Liver (tissue), 9 donors: ENCODE data around the gene APOBEC3A. TPM values are rescaled to one million over a fixed set of nuclear protein-coding genes. Genes with fewer than 3 reads are reported as not detected.

Source experiments
- DNase-seq: peaks from one replicate; pipeline ENCODE4 v3.0.0-alpha.2; 2017; ENCODE audit warnings: low spot score
- H3K27ac ChIP-seq, 2 donors: one replicate each; pipeline ENCODE4 v1.7.0; 2013; ENCODE audit warnings: inconsistent platforms in 2 of 2, low read length in 2 of 2, control low read depth in 1 of 2, low read depth in 1 of 2, mild to moderate bottlenecking in 1 of 2
- H3K27me3 ChIP-seq, 4 donors: one replicate each; pipeline versions ENCODE4 v1.6.1 to v1.7.0; 2013; ENCODE audit warnings: low read length in 3 of 4, inconsistent platforms in 1 of 4, mild to moderate bottlenecking in 1 of 4, moderate library complexity in 1 of 4; ENCODE audit not compliant: control insufficient read depth in 4 of 4, insufficient read depth in 4 of 4
- H3K36me3 ChIP-seq, 4 donors: one replicate each; pipeline versions ENCODE4 v1.6.1 to v1.7.0; 2013; ENCODE audit warnings: low read length in 3 of 4, mild to moderate bottlenecking in 3 of 4, low read depth in 1 of 4, moderate library complexity in 1 of 4; ENCODE audit not compliant: control insufficient read depth in 4 of 4, insufficient read depth in 3 of 4
- H3K4me1 ChIP-seq, 4 donors: one replicate each; pipeline versions ENCODE4 v1.6.1 to v1.7.0; 2013; ENCODE audit warnings: low read length in 3 of 4, mild to moderate bottlenecking in 3 of 4, moderate library complexity in 1 of 4; ENCODE audit not compliant: control insufficient read depth in 4 of 4, insufficient read depth in 4 of 4
- H3K4me3 ChIP-seq, 3 donors: one replicate each; pipeline versions ENCODE4 v1.6.1 to v1.7.0; 2013; ENCODE audit warnings: low read length in 3 of 3, control low read depth in 1 of 3, low read depth in 1 of 3, mild to moderate bottlenecking in 1 of 3
- H3K9ac ChIP-seq, 2 donors: one replicate each; pipeline ENCODE4 v1.7.0; 2013; ENCODE audit warnings: low read length in 2 of 2, mild to moderate bottlenecking in 2 of 2, moderate library complexity in 2 of 2, control low read depth in 1 of 2, low read depth in 1 of 2
- H3K9me3 ChIP-seq, 4 donors: one replicate each; pipeline versions ENCODE4 v1.6.1 to v1.7.0; 2013; ENCODE audit warnings: low read length in 3 of 4; ENCODE audit not compliant: control insufficient read depth in 4 of 4
- EGR1 ChIP-seq, 2 donors: IDR thresholded peaks; 2 replicates each; pipeline ENCODE4 v1.6.1; 2016 to 2018; ENCODE audit warnings: antibody characterized with exemption in 2 of 2, low read depth in 2 of 2
- FOXA1 ChIP-seq: IDR thresholded peaks from 2 replicates; pipeline ENCODE4 v1.6.1; 2016; ENCODE audit warnings: antibody characterized with exemption
- FOXA2 ChIP-seq: IDR thresholded peaks from 2 replicates; pipeline ENCODE4 v1.6.1; 2016; ENCODE audit warnings: antibody characterized with exemption
- GABPA ChIP-seq, 2 donors: IDR thresholded peaks in 1 of 2; conservative IDR thresholded peaks in 1 of 2; 2 replicates each; pipeline ENCODE4 v1.6.1; 2016; ENCODE audit warnings: antibody characterized with exemption in 2 of 2, mild to moderate bottlenecking in 1 of 2, moderate library complexity in 1 of 2
- HNF4A ChIP-seq, 2 donors: conservative IDR thresholded peaks; 2 replicates each; pipeline ENCODE4 v1.6.1; 2016; ENCODE audit warnings: antibody characterized with exemption in 2 of 2, mild to moderate bottlenecking in 2 of 2
- HNF4G ChIP-seq: IDR thresholded peaks from 2 replicates; pipeline ENCODE4 v1.6.1; 2016; ENCODE audit warnings: antibody characterized with exemption
- JUND ChIP-seq, 2 donors: IDR thresholded peaks; 2 replicates each; pipeline ENCODE4 v1.6.1; 2016; ENCODE audit warnings: antibody characterized with exemption in 2 of 2
- NR2F2 ChIP-seq: IDR thresholded peaks from 2 replicates; pipeline ENCODE4 v1.6.1; 2016; ENCODE audit warnings: antibody characterized with exemption
- RAD21 ChIP-seq, 2 donors: IDR thresholded peaks; 2 replicates each; pipeline ENCODE4 v1.6.1; 2016; ENCODE audit warnings: antibody characterized with exemption in 2 of 2, mild to moderate bottlenecking in 2 of 2
- RXRA ChIP-seq, 2 donors: IDR thresholded peaks; 2 replicates each; pipeline ENCODE4 v1.6.1; 2017 to 2018; ENCODE audit warnings: antibody characterized with exemption in 2 of 2, mild to moderate bottlenecking in 1 of 2
- SP1 ChIP-seq: IDR thresholded peaks from 2 replicates; pipeline ENCODE4 v1.6.1; 2018; ENCODE audit warnings: antibody characterized with exemption, mild to moderate bottlenecking
- TAF1 ChIP-seq: conservative IDR thresholded peaks from 2 replicates; pipeline ENCODE4 v1.6.1; 2016; ENCODE audit warnings: antibody characterized with exemption, mild to moderate bottlenecking
- YY1 ChIP-seq: IDR thresholded peaks from 2 replicates; pipeline ENCODE4 v1.6.1; 2016; ENCODE audit warnings: antibody characterized with exemption, mild to moderate bottlenecking
- WGBS: extraction: QIAGEN DNeasy Blood & Tissue Kit; methylation state at CpG from one replicate; pipeline ENCODE4 v1.1.7; 2013; 5-methylcytosine and 5-hydroxymethylcytosine counted together
- polyA plus RNA-seq, 2 donors: library from polyadenylated mRNA; stranded (reverse) in 1 of 2; unstranded in 1 of 2; fragments of 200-250 nt in 1 of 2; fragments of >200 nt in 1 of 2; fragmentation: Nextera tagmentation in 1 of 2; extraction: Ambion mirVana in 1 of 2; gene quantifications; one replicate each; pipeline versions ENCODE4 v1.2.1 to v1.2.3, GENCODE V29; 2013 to 2015
- total RNA-seq, 2 donors: library from RNA; depleted of rRNA; stranded (reverse); fragments of >200 nt; gene quantifications; one replicate each; pipeline ENCODE4 v1.2.3, GENCODE V29; 2014
- TF ChIP-seq, protein P1 (sequence below): fragments of 150-350 bp; IDR thresholded peaks from 2 replicates; pipeline ENCODE4 v1.5.1; 2017; ENCODE audit warnings: improper control_type of control experiment, low read depth, low read length; ENCODE audit not compliant: missing input control
- TF ChIP-seq, protein P2 (sequence below): IDR thresholded peaks from 2 replicates; pipeline ENCODE4 v1.6.1; 2016; ENCODE audit warnings: antibody characterized with exemption
- TF ChIP-seq, protein P3 (sequence below): IDR thresholded peaks from 2 replicates; pipeline ENCODE4 v1.6.1; 2016; ENCODE audit warnings: antibody characterized with exemption
- TF ChIP-seq, protein P4 (sequence below): IDR thresholded peaks from 2 replicates; pipeline ENCODE4 v1.6.1; 2016; ENCODE audit warnings: antibody characterized with exemption, mild to moderate bottlenecking
- donor health status: healthy.
- donor health status: healthy.
- donor health status: healthy.
- donor health status: healthy.
- donor health status: healthy.

The APOBEC3A gene
- total and polyA plus RNA-seq, 4 donors, result 0.26 to 8.7 (median 4.6) TPM

DNA sequence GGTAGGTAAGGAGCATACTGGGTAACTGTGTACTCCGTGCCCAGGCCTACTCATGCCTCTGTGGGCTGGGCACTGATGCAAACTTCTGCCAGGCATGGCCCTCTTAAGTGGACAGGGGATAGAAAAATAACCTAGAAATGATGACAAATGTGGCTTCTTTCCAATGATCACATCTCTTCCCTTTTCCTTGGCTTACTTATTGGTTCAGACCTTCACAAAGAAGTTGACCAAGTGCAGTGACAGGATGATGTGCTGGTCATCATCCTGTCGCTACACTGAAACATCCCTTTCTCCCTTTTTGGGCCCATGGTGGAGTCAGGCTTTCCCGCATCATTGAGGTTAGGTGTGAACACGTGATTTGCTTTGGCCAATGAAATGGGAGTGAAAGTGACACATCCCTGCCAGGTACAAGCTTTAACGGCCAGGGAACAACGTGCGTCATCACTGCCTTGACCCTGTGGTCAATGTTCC is 31.8 kb upstream of the APOBEC3A start:
- Histone ChIP-seq H3K27ac (no peak overlapping the region), H3K9me3 (no peaks in the 10 kb centered on the region), H3K4me1 (peaks cover 7 to 17% (median 16%) of the 10 kb centered on the region in 4 donors), H3K36me3 (no peaks in the 10 kb centered on the region), H3K9ac (no peak overlapping the region), H3K4me3 (no peak overlapping the region), H3K27me3 (peaks cover 0 to 4% (median 1%) of the 10 kb centered on the region in 4 donors)
- 85% methylated on average over 7 of the region's 7 CpGs for WGBS
- no peak for DNase-seq
- TF ChIP-seq EGR1 (IDR thresholded peaks at IDR 0.05; ENCODE audit: low read depth in 2 of 2) (no peak), RAD21 (IDR thresholded peaks at IDR 0.05) (no peak), YY1 (no peak), HNF4G (no peak), RXRA (IDR thresholded peaks at IDR 0.05) (no peak), SP1 (no peak), JUND (IDR thresholded peaks at IDR 0.05) (no peak), FOXA2 (no peak), GABPA (IDR thresholded peaks at IDR 0.05 in 1 of 2, conservative IDR thresholded peaks at IDR 0.05 in 1 of 2) (no peak), FOXA1 (no peak), NR2F2 (no peak)
- TF ChIP-seq, protein P1, sequence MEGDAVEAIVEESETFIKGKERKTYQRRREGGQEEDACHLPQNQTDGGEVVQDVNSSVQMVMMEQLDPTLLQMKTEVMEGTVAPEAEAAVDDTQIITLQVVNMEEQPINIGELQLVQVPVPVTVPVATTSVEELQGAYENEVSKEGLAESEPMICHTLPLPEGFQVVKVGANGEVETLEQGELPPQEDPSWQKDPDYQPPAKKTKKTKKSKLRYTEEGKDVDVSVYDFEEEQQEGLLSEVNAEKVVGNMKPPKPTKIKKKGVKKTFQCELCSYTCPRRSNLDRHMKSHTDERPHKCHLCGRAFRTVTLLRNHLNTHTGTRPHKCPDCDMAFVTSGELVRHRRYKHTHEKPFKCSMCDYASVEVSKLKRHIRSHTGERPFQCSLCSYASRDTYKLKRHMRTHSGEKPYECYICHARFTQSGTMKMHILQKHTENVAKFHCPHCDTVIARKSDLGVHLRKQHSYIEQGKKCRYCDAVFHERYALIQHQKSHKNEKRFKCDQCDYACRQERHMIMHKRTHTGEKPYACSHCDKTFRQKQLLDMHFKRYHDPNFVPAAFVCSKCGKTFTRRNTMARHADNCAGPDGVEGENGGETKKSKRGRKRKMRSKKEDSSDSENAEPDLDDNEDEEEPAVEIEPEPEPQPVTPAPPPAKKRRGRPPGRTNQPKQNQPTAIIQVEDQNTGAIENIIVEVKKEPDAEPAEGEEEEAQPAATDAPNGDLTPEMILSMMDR, result no peak
- TF ChIP-seq, protein P2, sequence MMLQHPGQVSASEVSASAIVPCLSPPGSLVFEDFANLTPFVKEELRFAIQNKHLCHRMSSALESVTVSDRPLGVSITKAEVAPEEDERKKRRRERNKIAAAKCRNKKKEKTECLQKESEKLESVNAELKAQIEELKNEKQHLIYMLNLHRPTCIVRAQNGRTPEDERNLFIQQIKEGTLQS, result no peak
- TF ChIP-seq, protein P3, sequence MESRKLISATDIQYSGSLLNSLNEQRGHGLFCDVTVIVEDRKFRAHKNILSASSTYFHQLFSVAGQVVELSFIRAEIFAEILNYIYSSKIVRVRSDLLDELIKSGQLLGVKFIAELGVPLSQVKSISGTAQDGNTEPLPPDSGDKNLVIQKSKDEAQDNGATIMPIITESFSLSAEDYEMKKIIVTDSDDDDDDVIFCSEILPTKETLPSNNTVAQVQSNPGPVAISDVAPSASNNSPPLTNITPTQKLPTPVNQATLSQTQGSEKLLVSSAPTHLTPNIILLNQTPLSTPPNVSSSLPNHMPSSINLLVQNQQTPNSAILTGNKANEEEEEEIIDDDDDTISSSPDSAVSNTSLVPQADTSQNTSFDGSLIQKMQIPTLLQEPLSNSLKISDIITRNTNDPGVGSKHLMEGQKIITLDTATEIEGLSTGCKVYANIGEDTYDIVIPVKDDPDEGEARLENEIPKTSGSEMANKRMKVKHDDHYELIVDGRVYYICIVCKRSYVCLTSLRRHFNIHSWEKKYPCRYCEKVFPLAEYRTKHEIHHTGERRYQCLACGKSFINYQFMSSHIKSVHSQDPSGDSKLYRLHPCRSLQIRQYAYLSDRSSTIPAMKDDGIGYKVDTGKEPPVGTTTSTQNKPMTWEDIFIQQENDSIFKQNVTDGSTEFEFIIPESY, result no peak

DNA sequence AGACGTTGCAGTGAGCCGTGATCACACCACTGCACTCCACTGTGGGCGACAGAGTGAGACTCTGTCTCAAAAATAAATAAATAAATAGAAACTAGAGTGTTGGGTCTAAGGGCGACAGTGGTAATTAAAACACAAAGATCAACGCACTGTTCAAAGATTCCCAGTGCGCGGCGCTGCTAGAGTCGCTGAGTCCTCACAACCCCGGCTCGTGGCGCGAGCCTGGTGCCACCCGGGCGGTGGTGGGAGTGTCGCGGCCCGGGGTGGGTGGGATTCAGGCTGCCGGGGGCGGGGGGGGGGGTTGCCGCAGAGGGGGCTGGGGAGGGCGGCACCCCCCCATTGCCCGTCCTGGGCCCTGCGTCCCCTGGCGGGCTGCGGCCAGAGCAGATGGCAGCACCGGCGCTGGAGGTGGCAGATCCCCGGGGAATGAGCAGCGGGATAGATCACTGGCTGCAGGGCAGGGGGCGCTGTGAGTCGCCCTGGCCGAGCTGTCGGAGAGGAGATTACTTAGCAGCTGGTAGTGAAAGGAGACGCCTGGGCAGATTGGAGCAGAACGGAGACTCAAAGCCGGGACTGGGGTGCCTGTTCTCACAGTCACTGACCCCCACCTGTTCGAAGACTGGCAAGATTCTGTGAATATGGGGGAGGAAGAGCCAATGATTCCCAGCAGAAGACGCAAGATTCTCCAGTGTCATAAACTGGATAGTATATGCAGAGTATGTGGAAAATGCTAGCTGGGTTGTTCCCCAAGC is 30.2 kb upstream of the APOBEC3A start:
- Histone ChIP-seq H3K27ac (no peak overlapping the region), H3K27me3 (peaks cover 0 to 4% (median 1%) of the 10 kb centered on the region in 4 donors), H3K9ac (no peak overlapping the region), H3K4me3 (peak overlapping the region in 1 of 3 donors; percentile 10), H3K4me1 (peaks cover 7 to 17% (median 16%) of the 10 kb centered on the region in 4 donors), H3K36me3 (no peaks in the 10 kb centered on the region), H3K9me3 (no peaks in the 10 kb centered on the region)
- 15% methylated on average over 39 of the region's 39 CpGs for WGBS
- DNase-seq, result peak; percentile 68
- TF ChIP-seq HNF4A (conservative IDR thresholded peaks at IDR 0.05) (no peak), HNF4G (no peak), FOXA2 (no peak), JUND (IDR thresholded peaks at IDR 0.05) (no peak), NR2F2 (no peak), YY1 (no peak), FOXA1 (no peak), GABPA (IDR thresholded peaks at IDR 0.05 in 1 of 2, conservative IDR thresholded peaks at IDR 0.05 in 1 of 2) (no peak), SP1 (no peak), RXRA (IDR thresholded peaks at IDR 0.05) (no peak), TAF1 (no peak), RAD21 (IDR thresholded peaks at IDR 0.05) (peak; percentile 40 to 63), EGR1 (IDR thresholded peaks at IDR 0.05; ENCODE audit: low read depth in 2 of 2) (no peak)
- TF ChIP-seq, protein P1, result peak; percentile 38
- TF ChIP-seq, protein P4, sequence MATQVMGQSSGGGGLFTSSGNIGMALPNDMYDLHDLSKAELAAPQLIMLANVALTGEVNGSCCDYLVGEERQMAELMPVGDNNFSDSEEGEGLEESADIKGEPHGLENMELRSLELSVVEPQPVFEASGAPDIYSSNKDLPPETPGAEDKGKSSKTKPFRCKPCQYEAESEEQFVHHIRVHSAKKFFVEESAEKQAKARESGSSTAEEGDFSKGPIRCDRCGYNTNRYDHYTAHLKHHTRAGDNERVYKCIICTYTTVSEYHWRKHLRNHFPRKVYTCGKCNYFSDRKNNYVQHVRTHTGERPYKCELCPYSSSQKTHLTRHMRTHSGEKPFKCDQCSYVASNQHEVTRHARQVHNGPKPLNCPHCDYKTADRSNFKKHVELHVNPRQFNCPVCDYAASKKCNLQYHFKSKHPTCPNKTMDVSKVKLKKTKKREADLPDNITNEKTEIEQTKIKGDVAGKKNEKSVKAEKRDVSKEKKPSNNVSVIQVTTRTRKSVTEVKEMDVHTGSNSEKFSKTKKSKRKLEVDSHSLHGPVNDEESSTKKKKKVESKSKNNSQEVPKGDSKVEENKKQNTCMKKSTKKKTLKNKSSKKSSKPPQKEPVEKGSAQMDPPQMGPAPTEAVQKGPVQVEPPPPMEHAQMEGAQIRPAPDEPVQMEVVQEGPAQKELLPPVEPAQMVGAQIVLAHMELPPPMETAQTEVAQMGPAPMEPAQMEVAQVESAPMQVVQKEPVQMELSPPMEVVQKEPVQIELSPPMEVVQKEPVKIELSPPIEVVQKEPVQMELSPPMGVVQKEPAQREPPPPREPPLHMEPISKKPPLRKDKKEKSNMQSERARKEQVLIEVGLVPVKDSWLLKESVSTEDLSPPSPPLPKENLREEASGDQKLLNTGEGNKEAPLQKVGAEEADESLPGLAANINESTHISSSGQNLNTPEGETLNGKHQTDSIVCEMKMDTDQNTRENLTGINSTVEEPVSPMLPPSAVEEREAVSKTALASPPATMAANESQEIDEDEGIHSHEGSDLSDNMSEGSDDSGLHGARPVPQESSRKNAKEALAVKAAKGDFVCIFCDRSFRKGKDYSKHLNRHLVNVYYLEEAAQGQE, result no peak
- TF ChIP-seq, protein P2, result no peak
- TF ChIP-seq, protein P3, result no peak
